K562 (cell line): ENCODE data around the gene XRCC5. TPM values are rescaled to one million over a fixed set of nuclear protein-coding genes. Genes with fewer than 3 reads are reported as not detected.

Experiments used
- ATAC-seq: fragments of 200-7000 bp; cut with Tn5 transposase; 3 replicates; pipeline ENCODE4 v1.9.1; 2020; ENCODE audit warnings: moderate library complexity
- BruUV-seq: library from RNA; stranded (reverse); fragments of 400-500 nt; replicated peaks from 2 replicates; lab custom pipeline; 2021; lab: Mats Ljungman, UMichigan
- CTCF ChIA-PET: fragments of 300-600 bp; formaldehyde crosslinking; extraction: SDS; loops from one replicate; lab custom pipeline; 2021; ENCODE audit warnings: low intra/inter-chr PET ratio; lab: Yijun Ruan, JAX
- POLR2A ChIA-PET: fragments of 300-600, 350-650 bp; sonication (Branson Sonifier 250); formaldehyde crosslinking; extraction: SDS; loops from one replicate; lab custom pipeline; 2021; ENCODE audit warnings: antibody characterized with exemption, inconsistent platforms; lab: Yijun Ruan, JAX
- DNase-seq, 4 experiments: peaks; one replicate each; pipeline versions ENCODE4 v3.0.0 to v3.0.0-alpha.2; 2011 to 2018; ENCODE audit warnings: low spot score in 3 of 4, mixed read lengths in 3 of 4; ENCODE audit errors: extremely low read depth in 1 of 4
- FAIRE-seq: peaks from 2 replicates; lab custom pipeline; 2011; peaks lifted over from hg19 to GRCh38; lab: Jason Lieb, UNC
- H2AFZ ChIP-seq: 2 replicates; pipeline ENCODE4 v1.6.0; 2011; ENCODE audit warnings: low read depth, low read length, control low read depth, inconsistent platforms
- H3K27ac ChIP-seq: fragments of 200-600 bp; 3 replicates; pipeline ENCODE4 v1.8.0; 2011; ENCODE audit warnings: low read depth, mild to moderate bottlenecking, control low read depth, inconsistent platforms, low read length, moderate library complexity, mixed read lengths; ENCODE audit errors: extremely low read depth
- H3K27me3 ChIP-seq, 2 experiments: fragments of 300-600 bp in 1 of 2; 2 replicates in 1 of 2; 3 replicates in 1 of 2; pipeline versions ENCODE4 v1.6.0 to v1.8.0; 2011; ENCODE audit warnings: inconsistent platforms in 2 of 2, low read length in 2 of 2, mild to moderate bottlenecking in 1 of 2, mixed read lengths in 1 of 2, moderate library complexity in 1 of 2; ENCODE audit not compliant: control insufficient read depth in 2 of 2, insufficient read depth in 2 of 2
- H3K36me3 ChIP-seq: fragments of 300-600 bp; 3 replicates; pipeline ENCODE4 v1.8.0; 2011; ENCODE audit warnings: mild to moderate bottlenecking, low read length, inconsistent platforms; ENCODE audit not compliant: control insufficient read depth, insufficient read depth
- H3K4me1 ChIP-seq, 2 experiments: fragments of 200-600 bp in 1 of 2; replicated peaks in 1 of 2; 2 replicates in 1 of 2; 3 replicates in 1 of 2; pipeline versions ENCODE4 v1.5.1 to v1.8.0; 2011; ENCODE audit warnings: inconsistent platforms in 2 of 2, low read length in 2 of 2, mild to moderate bottlenecking in 1 of 2, mixed read lengths in 1 of 2, moderate library complexity in 1 of 2; ENCODE audit not compliant: control insufficient read depth in 2 of 2, insufficient read depth in 2 of 2
- H3K4me2 ChIP-seq: 2 replicates; pipeline ENCODE4 v1.6.1; 2011; ENCODE audit warnings: low read length, control low read depth, inconsistent platforms, mixed read lengths; ENCODE audit not compliant: insufficient read depth
- H3K4me3 ChIP-seq: fragments of 200-600 bp; sonication (generic), shearing (Covaris generic); 2 replicates; pipeline ENCODE4 v1.5.1; 2016; ENCODE audit warnings: control low read depth, inconsistent platforms
- H3K79me2 ChIP-seq: fragments of 200-600 bp; 3 replicates; pipeline ENCODE4 v1.8.0; 2011; ENCODE audit warnings: low read length, inconsistent platforms; ENCODE audit not compliant: control insufficient read depth, insufficient read depth
- H3K9ac ChIP-seq, 2 experiments: 2 replicates each; pipeline versions ENCODE4 v1.6.0 to v1.6.1; 2011; ENCODE audit warnings: low read depth in 2 of 2, low read length in 2 of 2, control low read depth in 1 of 2, inconsistent platforms in 1 of 2, mild to moderate bottlenecking in 1 of 2, mixed read lengths in 1 of 2; ENCODE audit not compliant: insufficient read depth in 1 of 2
- H3K9me1 ChIP-seq: one replicate; pipeline ENCODE4 v1.6.0; 2011; ENCODE audit warnings: inconsistent platforms, mild to moderate bottlenecking, low read length, moderate library complexity; ENCODE audit not compliant: control insufficient read depth, insufficient read depth
- H3K9me3 ChIP-seq: replicated peaks from 2 replicates; pipeline ENCODE4 v1.5.1; 2011; ENCODE audit warnings: low read depth, low read length, inconsistent platforms; ENCODE audit not compliant: control insufficient read depth, insufficient read depth
- H4K20me1 ChIP-seq: replicated peaks from 2 replicates; pipeline ENCODE4 v1.6.1; 2011; ENCODE audit warnings: low read length, inconsistent platforms, mixed read lengths; ENCODE audit not compliant: control insufficient read depth, insufficient read depth
- BCL6 ChIP-seq: fragments of 250-450 bp; sonication (Bioruptor Pico); IDR thresholded peaks from 2 replicates; pipeline ENCODE4 v1.4.0; 2020
- ETV6 ChIP-seq, 3 experiments: fragments of 150-350 bp in 1 of 3; sonication (generic) in 1 of 3; formaldehyde crosslinking in 1 of 3; IDR thresholded peaks; 2 replicates each; pipeline versions ENCODE4 v1.6.1 to v1.8.0; 2014 to 2022; ENCODE audit warnings: borderline replicate concordance in 2 of 3, low read depth in 2 of 3, antibody characterized with exemption in 1 of 3, low read length in 1 of 3, mild to moderate bottlenecking in 1 of 3, missing genetic modification reagents in 1 of 3
- RBM25 ChIP-seq: fragments of 200-400 bp; formaldehyde crosslinking; IDR thresholded peaks from 2 replicates; pipeline ENCODE4 v1.6.1; 2018; ENCODE audit warnings: low read length, low read depth, moderate library complexity; ENCODE audit not compliant: severe bottlenecking
- ZBTB11 ChIP-seq, 3 experiments: fragments of 200-800 bp in 1 of 3; fragments of 250-450 bp in 1 of 3; fragments of 450-650 bp in 1 of 3; sonication (Bioruptor Pico) in 1 of 3; sonication (Bioruptor generic) in 1 of 3; formaldehyde crosslinking in 1 of 3; IDR thresholded peaks; 2 replicates each; pipeline versions ENCODE4 v1.6.1 to v1.8.0; 2016 to 2022; ENCODE audit warnings: mild to moderate bottlenecking in 2 of 3, missing genetic modification characterization in 2 of 3, missing compliant biosample characterization in 1 of 3, moderate library complexity in 1 of 3
- ZBTB5 ChIP-seq: fragments of 450-650 bp; IDR thresholded peaks from 2 replicates; pipeline ENCODE4 v1.6.1; 2017; ENCODE audit warnings: antibody characterized with exemption
- ZNF146 ChIP-seq: IDR thresholded peaks from one replicate; pipeline ENCODE4 v1.6.1; 2018; ENCODE audit warnings: missing compliant biosample characterization; ENCODE audit not compliant: unreplicated experiment
- ZNF639 ChIP-seq, 2 experiments: fragments of 200-800 bp in 1 of 2; sonication (Bioruptor generic) in 1 of 2; sonication (generic) in 1 of 2; formaldehyde crosslinking in 1 of 2; IDR thresholded peaks in 1 of 2; conservative IDR thresholded peaks in 1 of 2; 2 replicates each; pipeline versions ENCODE4 v1.5.0 to v1.6.1; 2016 to 2020; ENCODE audit warnings: missing compliant biosample characterization in 1 of 2, missing genetic modification characterization in 1 of 2, missing genetic modification reagents in 1 of 2
- in situ Hi-C: fragments of 300-500 bp; cut with MboI; formaldehyde crosslinking; loops from 4 replicates; pipeline ENCODE4 v1.15.0; 2018; ENCODE audit warnings: inconsistent platforms, mixed read lengths
- intact Hi-C: fragments of 100-400 bp; cut with micrococcal nuclease; formaldehyde crosslinking; loops from 2 replicates; pipeline ENCODE4 v1.14.2; 2022
- polyA plus RNA-seq, 8 experiments: library from polyadenylated mRNA; depleted of rRNA in 4 of 8; stranded (reverse) in 5 of 8; unstranded in 3 of 8; fragments of >200 nt; fragmentation: Nextera tagmentation in 2 of 8; fragmentation: Illumina TruSeq in 1 of 8; extraction: Ambion mirVana in 2 of 8; extraction: Trizol in 1 of 8; gene quantifications; 2 replicates each; pipeline versions ENCODE4 v1.2.1 to v1.2.3, GENCODE V29; 2011 to 2014; ENCODE audit warnings: inconsistent platforms in 1 of 8, missing spikeins in 1 of 8
- total RNA-seq, 7 experiments: library from RNA; depleted of rRNA in 6 of 7; stranded (reverse); fragments of >200 nt in 6 of 7; fragmentation: Illumina TruSeq in 2 of 7; extraction: Trizol in 2 of 7; gene quantifications; 2 replicates each; pipeline versions ENCODE4 v1.2.1 to v1.2.3, GENCODE V29; 2011 to 2021; ENCODE audit warnings: low replicate concordance in 1 of 7

XRCC5 gene
- total and polyA plus RNA-seq, 9 of the 15 experiments (the other 6 are each of a cell fraction or from before 2014, with no cell fraction given): 168 to 551 (median 297) TPM

- ChIA-PET POLR2A (no interaction called here), CTCF (no interaction called here)
- intact Hi-C loops: loop anchor here (5.0 kb wide), 1 partner anchor 35 kb away; the partner anchor contains the start of gene XRCC5
- no peak overlapping the region for H3K4me3 ChIP-seq
- in situ Hi-C loops: no loop called here
- no peak overlapping the region for H3K9ac ChIP-seq
- H3K27me3 ChIP-seq: no peaks in the 10 kb centered on the region
- H3K36me3 ChIP-seq: no peaks in the 10 kb centered on the region; the same call in 2 of the 3 replicates
- no peak overlapping the region for H2AFZ ChIP-seq
- H3K4me1 ChIP-seq: no peaks in the 10 kb centered on the region; a peak in 2 of 5 replicates
- FAIRE-seq: no peak
- no peak overlapping the region for H3K27ac ChIP-seq
- TF ChIP-seq ZNF639 (CRISPR knock-in tag; conservative IDR thresholded peaks at IDR 0.05 in 1 of 2, IDR thresholded peaks at IDR 0.05 in 1 of 2): no peak
- peak; percentile 86 for TF ChIP-seq RBM25
- peak; percentile 95 for TF ChIP-seq ZNF146 (CRISPR knock-in tag)
- BruUV-seq: no TSS peak
- H3K9me3 ChIP-seq: no peaks in the 10 kb centered on the region
- H3K4me2 ChIP-seq: no peak overlapping the region
- H3K79me2 ChIP-seq: no peaks in the 10 kb centered on the region
- no peaks in the 10 kb centered on the region for H3K9me1 ChIP-seq
- ATAC-seq: no peak
- DNase-seq: no peak
- H4K20me1 ChIP-seq: no peaks in the 10 kb centered on the region
Measured at GRCh38 chr2:216072473-216072872, 36.7 kb upstream of the XRCC5 start.

GRCh38 chr2:216073773-216074172, 35.4 kb upstream of the XRCC5 start:
- H3K4me1 ChIP-seq: no peaks in the 10 kb centered on the region; a peak in 2 of 5 replicates
- in situ Hi-C loops: no loop called here
- no peak for TF ChIP-seq ZBTB5
- TF ChIP-seq BCL6 (CRISPR knock-in tag): no peak
- no peak for TF ChIP-seq ZBTB11 (CRISPR knock-in tag; IDR thresholded peaks at IDR 0.05)
- no peak for TF ChIP-seq ETV6 (IDR thresholded peaks at IDR 0.05; ENCODE audit: borderline replicate concordance in 1 of 2, low read depth in 2 of 2, low read length in 1 of 2)
- no peak for TF ChIP-seq ETV6 (CRISPR knock-in tag; IDR thresholded peaks at IDR 0.05; ENCODE audit: borderline replicate concordance)

More at GRCh38 chr2:216073773-216074172, 35.4 kb upstream of the XRCC5 start:
- DNase-seq (no peak), ATAC-seq (no peak; the same call in 2 of the 3 replicates), FAIRE-seq (no peak)
- Histone ChIP-seq H3K9me1 (no peaks in the 10 kb centered on the region), H3K9me3 (no peaks in the 10 kb centered on the region), H3K27ac (no peak overlapping the region), H3K4me3 (no peak overlapping the region), H4K20me1 (no peaks in the 10 kb centered on the region), H3K79me2 (no peaks in the 10 kb centered on the region), H2AFZ (no peak overlapping the region), H3K36me3 (no peaks in the 10 kb centered on the region; the same call in 2 of the 3 replicates), H3K9ac (no peak overlapping the region), H3K27me3 (no peaks in the 10 kb centered on the region), H3K4me2 (no peak overlapping the region)
- CTCF ChIA-PET: no interaction called here
- intact Hi-C loops: loop anchor here (5.0 kb wide), 1 partner anchor 34 kb away; the partner anchor contains the start of gene XRCC5
- BruUV-seq: no TSS peak
- POLR2A ChIA-PET: no interaction called here
